Stimulated activated CD8-positive, alpha-beta memory T cell treated with anti-CD3 and anti-CD28 coated beads, Interleukin-4, amount 100 ng/mL, for 48 hours (primary cell): ENCODE measurements around the gene NR4A1.

Experiments
- DNase-seq: peaks from one replicate; pipeline ENCODE4 v3.0.0-alpha.2; 2020

Gene NR4A1

DNA sequence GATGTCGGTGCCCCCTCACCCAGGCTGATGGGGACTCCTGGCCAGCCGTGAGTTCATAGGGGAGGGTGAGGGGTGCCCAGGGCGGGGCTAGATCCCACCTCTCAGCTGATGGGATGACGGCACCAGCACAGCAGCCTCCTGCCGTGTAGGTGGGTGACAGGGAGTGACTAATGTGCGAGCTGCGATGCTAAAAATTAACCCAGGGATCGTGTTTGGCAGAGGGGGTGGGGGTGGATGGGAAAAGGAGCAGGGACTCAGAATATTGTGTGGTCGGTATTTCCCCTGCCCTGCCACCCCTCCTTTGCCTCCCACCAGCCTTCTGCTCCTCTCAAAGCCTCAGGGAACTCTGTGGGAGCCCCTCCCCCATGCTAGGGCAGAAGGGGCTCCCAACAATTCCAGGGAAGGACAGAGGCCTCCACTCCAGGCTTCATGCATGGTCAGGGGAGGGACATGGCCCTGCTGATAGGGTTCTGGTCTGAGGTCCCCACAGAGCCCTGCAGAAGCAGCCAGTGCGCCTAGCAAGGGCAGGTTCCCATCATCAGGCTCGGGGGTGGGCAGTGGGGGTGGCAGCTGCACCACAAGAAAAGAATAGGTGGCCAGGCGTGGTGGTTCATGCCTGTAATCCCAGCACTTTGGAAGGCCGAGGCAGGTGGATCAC lies 32.0 kb upstream of the NR4A1 start:
- no peak for DNase-seq

- DNase-seq, result peak; percentile 76
Measured at GRCh38 chr12:52020539-52021336, 30.5 kb upstream of the NR4A1 start.

DNA sequence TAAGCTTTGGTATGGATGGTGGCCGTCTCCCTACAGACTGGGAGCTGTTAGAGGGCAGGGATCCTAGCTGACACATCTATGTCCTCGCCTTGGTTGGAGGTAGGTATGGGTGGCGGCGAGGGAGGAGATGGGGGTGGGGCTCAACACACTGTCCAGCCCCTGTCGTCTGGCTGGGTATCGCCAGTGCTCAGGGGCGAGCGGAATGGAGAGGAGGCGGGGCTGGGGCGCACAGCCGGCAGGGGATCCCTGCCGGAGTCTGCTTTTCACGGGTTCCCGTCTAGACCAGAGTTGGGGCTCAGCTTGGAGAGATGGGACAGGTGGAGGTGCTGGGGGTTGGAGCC lies 28.4 kb upstream of the NR4A1 start:
- no peak for DNase-seq

GRCh38 chr12:52023182-52023975 lies 27.9 kb upstream of the NR4A1 start:
- DNase-seq, result peak; percentile 98

GRCh38 chr12:52023976-52024688 lies 27.1 kb upstream of the NR4A1 start:
- no peak for DNase-seq

GRCh38 chr12:52024845-52025230 lies 26.4 kb upstream of the NR4A1 start:
- DNase-seq, result peak; percentile 75

DNA sequence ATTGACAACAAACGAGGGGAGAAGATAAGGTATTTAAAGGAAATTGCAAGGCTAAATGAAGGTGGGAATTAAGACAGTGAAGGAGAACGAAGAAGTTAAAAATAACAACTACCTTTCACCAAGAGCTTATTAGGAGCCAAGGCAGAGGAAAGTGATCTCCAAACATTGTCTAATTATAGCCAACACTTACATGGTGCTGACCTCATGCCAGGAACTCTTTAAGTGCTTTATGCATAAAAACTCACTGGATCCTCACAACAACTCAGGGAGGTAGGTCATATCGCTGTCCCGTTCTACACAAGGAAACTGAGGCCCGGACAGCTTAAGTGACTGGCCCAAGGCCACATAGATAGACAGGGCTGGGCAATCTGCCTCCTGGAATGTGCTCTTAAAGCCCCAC lies 25.0 kb upstream of the NR4A1 start:
- DNase-seq, result no peak

- no peak for DNase-seq
Measured at GRCh38 chr12:52027085-52027843, 24.0 kb upstream of the NR4A1 start.

DNA sequence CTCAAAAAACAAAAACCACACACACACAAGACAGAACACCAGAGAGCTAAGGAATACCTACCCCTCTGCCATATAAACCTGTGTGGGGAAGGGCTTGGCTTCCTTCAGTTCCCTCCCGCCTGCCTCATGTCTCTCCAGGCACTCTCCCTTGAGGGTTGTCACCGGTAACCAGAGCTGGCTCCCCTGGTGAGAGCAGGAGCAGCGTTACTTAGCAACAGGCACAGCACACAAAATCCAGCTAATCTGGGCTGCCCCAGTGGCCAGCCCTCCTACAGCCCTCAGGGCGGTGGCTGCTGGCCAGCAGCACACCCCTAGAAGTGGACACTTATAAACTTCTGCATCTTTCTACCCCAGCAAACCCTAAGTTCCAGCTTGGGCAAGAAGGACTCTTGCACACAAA lies 21.6 kb upstream of the NR4A1 start:
- DNase-seq, result no peak

DNA sequence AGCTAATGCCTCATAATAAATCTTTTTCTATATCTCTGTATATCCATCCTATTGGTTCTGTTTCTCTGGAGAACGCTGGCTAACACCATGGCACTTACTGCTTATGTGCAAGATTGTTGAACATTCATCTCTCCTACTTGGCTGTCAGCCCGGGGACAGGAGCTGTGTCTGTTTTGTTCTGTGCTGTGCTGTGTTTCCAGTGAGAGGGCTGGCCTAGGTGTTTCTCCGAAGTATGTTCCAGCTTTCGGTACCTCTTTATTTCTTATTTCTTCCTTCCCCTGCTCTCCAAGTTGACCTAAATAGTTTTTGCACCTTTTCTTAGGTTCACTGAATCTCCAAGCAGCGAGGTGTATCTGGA lies 18.8 kb upstream of the NR4A1 start:
- DNase-seq, result no peak

GRCh38 chr12:52032804-52033445 lies 18.3 kb upstream of the NR4A1 start:
- DNase-seq, result peak; percentile 94

DNA sequence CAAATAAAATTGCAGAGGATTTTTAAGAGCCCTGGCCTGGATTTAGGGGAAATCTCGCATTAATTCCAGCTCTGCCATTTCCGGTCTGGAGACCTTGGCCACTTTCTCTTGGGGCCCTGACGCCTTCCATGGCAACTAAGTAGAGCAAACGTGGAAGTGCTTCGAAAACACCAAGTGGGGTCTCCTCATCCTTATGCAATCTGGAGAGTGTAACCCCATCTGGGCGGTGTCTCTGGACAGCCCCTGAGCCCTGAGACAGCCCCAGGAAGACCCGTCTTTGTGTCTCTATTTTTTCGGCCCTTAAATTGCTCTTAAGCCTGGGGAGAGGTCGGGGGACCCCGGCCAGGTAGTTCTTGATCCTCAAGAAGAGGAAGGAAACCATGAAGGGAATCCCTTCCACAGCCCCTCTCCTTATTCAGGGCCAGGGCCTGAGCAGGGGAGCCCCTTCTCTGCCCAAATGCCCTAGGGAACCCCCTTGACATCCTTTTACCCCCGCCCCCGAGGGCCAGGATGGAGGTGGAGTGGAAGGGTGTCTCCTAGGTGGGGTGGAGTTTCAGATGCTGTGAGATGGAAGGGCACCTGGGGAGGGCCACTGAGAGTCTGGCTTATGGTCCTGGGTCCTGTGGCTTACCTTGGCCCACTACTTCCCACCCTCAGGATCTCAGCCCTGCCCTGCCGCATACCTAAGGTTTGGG lies 17.6 kb upstream of the NR4A1 start:
- DNase-seq, result no peak

DNA sequence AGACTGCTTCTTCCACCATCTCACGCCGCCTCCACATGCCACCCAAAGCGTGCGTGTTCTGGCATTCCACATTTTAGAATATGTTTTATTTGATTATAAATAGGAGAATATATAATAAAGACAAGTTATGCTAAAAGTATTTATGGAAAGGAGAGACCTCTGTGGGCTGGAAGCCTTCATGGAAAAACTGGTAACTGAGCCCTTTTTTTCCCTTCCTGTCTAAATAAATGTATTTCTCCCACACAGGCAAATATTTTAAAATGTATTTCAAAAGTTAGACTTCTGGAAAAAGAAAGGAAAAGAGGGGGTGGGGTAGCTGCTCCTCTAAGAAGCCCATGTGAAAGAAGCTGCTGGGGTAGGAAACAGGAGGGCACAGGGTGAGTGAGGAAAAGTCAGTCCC lies 16.1 kb upstream of the NR4A1 start:
- DNase-seq, result no peak

DNA sequence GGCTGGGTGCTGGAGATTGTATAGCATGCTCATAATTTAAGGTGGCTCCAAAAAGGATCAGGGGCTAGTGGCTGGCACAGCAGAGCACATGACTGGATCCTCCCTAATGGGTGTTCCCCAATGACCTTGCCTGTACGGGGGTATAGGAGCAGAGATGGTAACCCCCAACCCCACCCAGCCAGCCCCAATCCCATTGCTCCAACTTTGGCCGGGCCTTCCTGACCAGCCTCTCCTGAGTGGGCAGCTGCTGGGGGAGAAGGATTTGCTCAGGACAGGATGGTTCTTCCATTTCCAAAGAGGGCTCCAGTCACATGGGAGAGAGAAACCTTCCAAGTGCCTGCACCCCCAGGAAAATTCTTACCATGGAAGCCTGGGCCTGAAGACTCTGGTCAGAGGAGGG lies 15.3 kb upstream of the NR4A1 start:
- DNase-seq, result no peak

DNA sequence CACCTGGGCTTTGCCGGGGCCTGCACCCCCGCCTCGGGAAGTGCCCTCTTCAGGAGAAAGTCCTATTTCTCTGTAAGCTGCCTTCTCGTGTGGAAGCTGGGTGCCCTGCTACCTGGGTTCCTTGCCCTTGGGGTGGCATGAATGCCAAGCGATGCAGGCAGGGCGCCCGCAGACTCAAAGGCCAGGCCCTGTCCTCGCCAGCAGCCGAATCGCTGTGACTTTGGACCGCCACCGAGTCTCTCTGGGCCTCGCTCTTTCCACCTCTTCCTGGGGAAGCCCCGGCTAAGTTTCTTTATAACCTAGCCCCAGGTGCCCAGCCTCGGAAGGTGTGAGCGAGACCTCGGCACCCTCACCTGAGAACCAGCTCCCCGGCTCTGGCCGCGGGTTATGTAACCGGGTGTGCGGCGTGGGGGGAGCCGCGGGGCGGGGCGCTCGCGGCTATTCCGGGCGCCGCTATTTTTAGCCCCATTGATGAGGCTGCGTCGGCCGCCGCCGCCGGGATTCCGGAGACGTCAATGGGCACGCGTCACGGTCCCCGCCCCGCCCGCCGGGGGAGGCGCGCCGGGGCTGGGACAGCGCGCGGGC lies 14.6 kb upstream of the NR4A1 start:
- DNase-seq, result peak; percentile 85

DNA sequence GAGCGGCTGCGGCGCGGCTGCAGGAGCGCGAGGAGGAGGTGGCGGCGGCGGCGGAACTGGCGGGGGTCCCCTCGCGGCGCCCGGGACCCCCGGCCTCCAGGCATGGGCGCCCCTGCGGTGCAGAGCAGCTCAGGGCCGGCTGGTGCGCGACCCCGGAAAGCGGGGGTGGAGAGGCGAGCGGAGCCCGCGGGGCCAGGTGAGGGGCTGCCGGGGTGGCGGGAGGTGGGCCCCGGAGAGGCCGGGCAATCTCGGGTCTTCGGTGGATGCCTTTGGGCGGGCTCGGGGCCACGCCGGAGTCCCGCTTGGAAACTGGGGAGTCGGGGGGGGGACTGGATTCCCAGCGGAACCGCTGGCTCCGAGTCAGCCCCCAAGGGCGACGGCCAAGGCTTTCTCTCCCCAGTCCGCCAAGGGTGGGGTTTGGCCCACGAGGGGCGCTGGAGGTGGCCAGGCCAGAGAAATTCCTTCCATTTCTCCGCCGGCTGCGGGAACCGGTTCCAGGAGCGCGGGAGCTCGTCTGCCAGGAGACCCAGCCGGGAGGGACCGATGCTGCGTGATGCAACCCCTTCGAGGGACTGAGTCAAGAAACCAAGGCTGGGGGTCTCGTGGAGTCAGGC lies 13.9 kb upstream of the NR4A1 start:
- DNase-seq, result peak; percentile 45

DNA sequence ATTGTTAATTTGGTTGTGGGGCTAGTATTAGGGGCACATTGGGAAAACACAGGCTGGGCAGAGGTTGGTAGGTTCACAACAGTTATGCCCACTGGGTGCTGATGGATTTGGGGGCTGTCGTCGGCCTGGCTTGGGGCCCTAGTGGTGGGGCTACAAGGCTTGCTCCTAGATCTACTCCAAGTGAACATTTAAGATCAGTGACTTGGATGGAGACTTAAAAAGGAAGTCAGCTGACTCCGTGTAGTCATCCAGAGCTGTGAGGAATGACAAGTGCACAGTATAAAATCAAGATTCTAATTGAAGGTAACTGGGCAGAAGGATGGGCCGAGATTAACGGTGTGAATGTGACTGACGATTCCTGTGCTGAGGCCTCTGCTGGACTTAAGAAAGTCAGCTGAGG lies 12.8 kb upstream of the NR4A1 start:
- no peak for DNase-seq

- DNase-seq, result no peak
Measured at GRCh38 chr12:52041035-52041434, 10.2 kb upstream of the NR4A1 start.

- DNase-seq, result peak; percentile 58
Measured at GRCh38 chr12:52041695-52042123, 9.5 kb upstream of the NR4A1 start.

DNA sequence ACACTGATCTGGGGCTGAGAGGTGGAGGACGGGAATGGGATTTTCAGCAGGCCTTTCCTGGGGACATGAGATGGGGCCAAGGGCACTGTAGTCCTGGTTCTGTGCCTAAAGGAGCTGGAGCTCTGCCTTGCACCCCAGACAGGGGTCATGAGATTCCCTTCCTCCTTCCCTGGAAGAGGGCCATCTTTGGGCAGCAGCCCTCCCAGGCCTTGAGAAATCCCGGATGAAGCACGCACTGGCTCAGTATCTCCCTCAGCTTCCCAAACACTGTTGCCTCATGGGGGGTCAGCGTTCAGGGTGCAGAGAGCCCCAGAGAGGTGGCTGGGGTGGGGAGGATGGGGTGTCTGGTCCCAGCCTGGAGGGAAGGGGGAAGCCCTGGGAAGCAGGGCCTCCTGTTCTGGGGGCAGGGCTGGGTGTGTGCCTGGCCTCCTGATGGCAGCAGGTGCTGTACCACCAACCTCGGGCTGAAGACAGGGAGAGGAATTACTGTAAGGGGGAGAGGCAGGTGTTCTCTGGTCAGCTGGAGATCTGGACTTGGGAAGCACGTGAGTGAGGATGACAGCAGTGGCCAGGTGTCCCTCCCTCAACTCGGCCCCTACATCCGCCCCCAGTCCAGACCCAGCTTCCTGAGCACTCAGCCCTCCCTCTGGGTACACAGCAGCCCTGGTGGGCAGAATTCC lies 8.4 kb upstream of the NR4A1 start:
- no peak for DNase-seq
